ENCODE results near the gene CHST15.

The CHST15 gene

GRCh38 chr10:124014416-124015154, 78.8 kb downstream of the CHST15 start:
- TF ChIP-seq CTCF (IDR thresholded peaks at IDR 0.05) = no peak

DNA sequence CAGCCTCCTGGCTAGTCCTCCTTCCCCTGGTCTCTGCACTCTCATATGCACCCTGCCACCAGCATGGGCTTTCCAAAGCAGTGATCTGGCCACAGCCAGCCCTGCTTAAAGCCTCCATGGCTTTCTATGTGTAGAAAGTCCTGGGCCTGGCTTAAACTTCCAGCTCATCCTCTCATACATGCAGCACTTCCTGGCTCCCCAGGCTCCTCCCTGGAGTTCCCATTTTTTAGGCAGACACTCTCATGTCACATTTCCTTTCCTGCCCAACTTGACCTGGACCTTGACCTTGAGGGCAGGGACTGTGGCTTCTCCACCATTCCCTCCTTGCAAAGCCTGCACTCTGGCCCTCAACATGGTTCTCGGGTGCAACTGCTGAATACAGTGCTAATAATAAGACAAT, 79.5 kb downstream of the CHST15 start:
- no peak for TF ChIP-seq CTCF (IDR thresholded peaks at IDR 0.05)

DNA sequence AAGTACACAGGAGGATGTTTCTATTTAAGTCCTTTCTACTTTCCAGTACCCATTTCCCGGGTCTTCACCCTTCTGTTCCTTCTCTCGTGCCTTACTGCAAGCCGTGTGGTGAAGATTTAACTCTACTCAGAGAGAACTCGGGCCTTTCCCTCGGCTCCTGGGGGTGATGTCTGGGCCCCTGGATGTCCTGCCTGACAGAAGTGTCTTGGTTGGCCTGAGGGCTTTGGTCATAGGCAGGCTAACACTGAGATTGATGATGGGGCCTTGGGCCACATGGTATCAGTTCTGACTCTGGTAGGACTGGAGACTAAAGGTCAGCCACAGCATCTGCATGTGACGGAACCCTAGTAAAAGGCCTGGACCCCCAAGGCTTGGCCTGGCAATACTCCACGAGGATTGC, 80.4 kb downstream of the CHST15 start:
- TF ChIP-seq CTCF (IDR thresholded peaks at IDR 0.05) = no peak

DNA sequence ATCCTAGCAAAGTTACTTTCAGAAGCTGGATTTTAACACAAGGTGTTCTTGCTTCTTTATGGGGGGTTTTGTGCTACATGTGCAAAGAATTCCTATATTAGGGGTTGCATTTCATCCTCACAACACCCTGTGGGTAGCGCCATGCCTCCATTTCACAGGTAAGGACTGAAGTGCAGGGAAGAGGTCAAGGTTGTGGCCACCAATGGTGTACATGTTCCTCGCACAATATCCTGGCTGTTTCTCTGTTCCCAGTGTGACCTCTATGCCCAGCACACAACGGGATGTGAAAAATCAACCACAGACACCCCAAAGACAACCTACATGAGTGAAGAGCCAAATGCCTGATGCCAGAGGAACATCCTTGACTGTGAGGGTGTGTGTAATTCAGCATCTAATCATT, 80.8 kb downstream of the CHST15 start:
- TF ChIP-seq CTCF (IDR thresholded peaks at IDR 0.05) = no peak

DNA sequence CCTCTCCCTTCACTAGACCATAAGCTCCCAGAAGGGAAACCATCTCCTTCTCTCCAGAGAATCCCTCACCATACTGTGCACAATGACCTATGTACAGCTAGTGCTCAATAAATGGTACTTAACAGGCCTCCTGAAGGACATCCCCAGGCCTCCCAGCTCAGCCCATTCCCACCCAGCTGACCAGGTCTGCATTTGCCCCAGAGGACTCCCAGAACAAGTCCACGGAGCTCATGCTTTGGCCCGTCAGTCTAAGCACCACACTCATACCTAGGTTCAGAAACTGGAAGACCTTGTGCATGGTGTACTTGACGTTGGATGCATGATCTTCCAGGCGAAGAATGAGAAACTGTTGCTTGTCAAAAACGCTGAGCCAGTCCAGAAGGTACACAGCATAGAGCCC, 81.3 kb downstream of the CHST15 start:
- TF ChIP-seq CTCF (IDR thresholded peaks at IDR 0.05) = no peak

DNA sequence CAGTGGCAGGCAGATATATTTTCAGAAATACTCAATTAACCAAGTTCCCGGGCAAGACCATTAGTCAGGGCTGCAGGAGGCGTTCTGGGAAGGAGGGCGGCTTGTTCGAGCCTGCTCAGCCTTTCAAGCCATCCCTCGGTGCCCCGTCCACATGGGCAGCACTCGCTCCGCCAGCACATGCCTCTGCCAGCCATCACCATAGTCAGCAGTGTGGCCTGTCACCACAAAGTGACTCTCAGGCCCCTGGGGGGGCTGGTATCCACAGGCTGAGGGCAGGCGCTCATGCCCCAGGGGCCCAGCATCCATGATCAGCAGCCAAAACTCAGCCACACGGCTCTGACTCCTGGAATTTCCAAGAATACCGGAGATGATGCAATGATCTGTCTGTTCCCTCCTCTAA, 81.9 kb downstream of the CHST15 start:
- TF ChIP-seq CTCF (IDR thresholded peaks at IDR 0.05) = no peak

GRCh38 chr10:124010563-124011131, 82.8 kb downstream of the CHST15 start:
- no peak for TF ChIP-seq CTCF (IDR thresholded peaks at IDR 0.05)
